T47D (cell line): ENCODE data around the gene APBB1.
"Not testable (repeated sequence)": the region's sequence is repeated elsewhere in the genome, so short reads cannot be mapped to it uniquely, and the experiment has no call there.

Source experiments
- DNase-seq, 2 experiments: peaks; one replicate each; pipeline versions ENCODE4 v3.0.0 to v3.0.0-alpha.2; 2011 to 2012; ENCODE audit warnings: low read depth in 1 of 2, low spot score in 1 of 2
- JUND ChIP-seq: IDR thresholded peaks from 2 replicates; pipeline ENCODE4 v1.6.1; 2012; ENCODE audit warnings: low read depth
- in situ Hi-C: cut with HindIII; loops from 2 replicates; pipeline ENCODE4 v1.10.0; 2016; ENCODE audit warnings: low sequenced_read_pairs, low pct_unique_long_range_greater_than_20kb

The APBB1 gene

DNA sequence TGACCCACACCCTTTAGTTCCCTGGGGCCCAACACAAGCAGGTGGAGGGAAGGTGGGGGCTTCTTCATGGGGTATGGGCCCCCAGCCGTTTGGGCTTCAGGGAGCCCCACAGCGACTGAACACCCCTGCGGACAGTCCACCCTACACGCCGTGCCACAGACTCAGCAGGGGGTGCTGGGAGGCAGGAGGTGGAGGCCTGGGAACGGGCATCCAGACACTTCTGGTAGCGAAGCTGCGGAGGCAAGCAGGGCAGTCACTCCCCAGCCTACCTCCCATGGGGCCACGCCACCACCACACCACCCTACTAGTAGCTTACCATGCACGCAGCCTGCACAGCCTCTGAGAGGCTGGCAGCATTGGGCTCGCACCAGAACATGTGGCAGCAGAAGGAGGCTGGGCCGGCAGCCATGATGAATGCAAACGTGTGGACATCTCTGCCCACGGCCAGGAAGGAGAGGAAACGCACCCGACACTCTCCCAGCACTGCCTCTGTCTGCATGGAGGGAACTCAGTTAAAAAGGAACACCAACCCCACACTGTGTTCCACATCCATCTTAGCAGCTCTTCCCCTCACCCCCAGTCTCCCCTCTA, 23.3 kb downstream of the APBB1 start:
- no peak for TF ChIP-seq JUND
- in situ Hi-C loops = no loop called here
- no peak for DNase-seq

DNA sequence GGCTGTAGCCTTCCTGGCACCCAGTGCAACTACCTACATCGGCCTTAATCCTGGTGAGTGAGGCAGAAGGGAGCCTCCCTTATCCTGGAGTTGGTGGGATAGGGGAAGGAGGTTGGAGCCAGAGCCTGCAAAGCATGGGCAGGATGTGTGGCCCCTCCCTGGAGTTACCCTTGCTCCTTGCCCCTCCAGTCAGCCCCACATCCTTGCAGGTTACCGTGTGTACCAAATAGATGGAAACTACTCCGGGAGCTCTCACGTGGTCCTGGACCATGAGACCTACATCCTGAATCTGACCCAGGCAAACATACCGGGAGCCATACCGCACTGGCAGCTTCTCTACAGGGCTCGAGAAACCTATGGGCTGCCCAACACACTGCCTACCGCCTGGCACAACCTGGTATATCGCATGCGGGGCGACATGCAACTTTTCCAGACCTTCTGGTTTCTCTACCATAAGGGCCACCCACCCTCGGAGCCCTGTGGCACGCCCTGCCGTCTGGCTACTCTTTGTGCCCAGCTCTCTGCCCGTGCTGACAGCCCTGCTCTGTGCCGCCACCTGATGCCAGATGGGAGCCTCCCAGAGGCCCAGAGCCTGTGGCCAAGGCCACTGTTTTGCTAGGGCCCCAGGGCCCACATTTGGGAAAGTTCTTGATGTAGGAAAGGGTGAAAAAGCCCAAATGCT, 24.8 kb downstream of the APBB1 start:
- in situ Hi-C loops = no loop called here
- no peak for TF ChIP-seq JUND
- DNase-seq = no peak

DNA sequence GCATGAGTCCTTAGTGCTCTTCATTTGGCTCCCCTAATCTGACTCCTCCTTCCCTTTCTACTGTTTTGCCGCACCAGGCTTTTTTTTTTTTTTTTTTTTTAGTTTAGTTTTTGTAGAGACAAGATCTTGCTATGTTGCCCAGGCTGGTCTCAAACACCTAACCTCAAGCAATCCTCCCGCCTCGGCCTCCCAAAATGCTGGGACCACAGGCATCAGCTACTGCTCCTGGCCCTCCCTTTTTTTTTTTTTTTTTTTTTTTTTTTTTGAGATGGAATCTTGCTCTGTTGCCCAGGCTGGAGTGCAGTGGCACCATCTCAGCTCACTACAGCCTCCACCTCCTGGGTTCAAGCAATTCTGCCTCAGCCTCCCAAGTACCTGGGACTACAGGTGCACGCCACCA, 26.6 kb downstream of the APBB1 start:
- DNase-seq, in situ Hi-C loops: not testable (repeated sequence)

DNA sequence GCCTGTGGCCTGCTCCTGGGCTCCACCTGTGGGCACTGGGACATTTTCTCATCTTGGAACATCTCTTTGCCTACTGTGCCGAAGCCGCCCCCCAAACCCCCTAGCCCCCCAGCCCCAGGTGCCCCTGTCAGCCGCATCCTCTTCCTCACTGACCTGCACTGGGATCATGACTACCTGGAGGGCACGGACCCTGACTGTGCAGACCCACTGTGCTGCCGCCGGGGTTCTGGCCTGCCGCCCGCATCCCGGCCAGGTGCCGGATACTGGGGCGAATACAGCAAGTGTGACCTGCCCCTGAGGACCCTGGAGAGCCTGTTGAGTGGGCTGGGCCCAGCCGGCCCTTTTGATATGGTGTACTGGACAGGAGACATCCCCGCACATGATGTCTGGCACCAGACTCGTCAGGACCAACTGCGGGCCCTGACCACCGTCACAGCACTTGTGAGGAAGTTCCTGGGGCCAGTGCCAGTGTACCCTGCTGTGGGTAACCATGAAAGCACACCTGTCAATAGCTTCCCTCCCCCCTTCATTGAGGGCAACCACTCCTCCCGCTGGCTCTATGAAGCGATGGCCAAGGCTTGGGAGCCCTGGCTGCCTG, 27.3 kb downstream of the APBB1 start:
- in situ Hi-C loops = no loop called here
- no peak for TF ChIP-seq JUND
- DNase-seq = no peak

DNA sequence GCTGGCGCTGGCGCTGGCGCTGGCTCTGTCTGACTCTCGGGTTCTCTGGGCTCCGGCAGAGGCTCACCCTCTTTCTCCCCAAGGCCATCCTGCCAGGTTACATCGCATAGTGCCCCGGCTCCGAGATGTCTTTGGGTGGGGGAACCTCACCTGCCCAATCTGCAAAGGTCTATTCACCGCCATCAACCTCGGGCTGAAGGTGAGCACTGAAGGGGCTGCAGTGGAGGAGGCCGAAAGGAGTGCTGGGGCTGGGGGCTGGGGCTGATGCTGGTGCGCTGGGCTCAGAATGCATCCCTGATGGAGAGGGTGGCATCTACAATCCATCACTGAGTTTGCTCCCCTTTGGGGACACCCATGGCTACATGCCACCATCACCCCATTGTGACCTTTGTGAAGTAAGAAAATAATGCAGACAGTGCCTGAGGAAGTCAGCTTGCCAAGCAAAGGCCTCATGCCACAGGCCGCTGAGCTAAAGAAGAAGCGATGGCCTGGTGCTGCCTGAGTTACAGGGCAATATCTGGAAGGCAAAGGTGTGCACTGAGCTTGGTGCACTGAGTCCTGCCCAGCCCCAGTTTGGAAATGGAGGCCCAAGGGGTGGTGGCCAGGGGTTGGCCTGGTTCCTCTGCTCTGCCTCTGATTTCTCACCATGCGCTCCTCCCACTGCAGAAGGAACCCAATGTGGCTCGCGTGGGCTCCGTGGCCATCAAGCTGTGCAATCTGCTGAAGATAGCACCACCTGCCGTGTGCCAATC, 28.0 kb downstream of the APBB1 start:
- in situ Hi-C loops = no loop called here
- DNase-seq = no peak
- no peak for TF ChIP-seq JUND

DNA sequence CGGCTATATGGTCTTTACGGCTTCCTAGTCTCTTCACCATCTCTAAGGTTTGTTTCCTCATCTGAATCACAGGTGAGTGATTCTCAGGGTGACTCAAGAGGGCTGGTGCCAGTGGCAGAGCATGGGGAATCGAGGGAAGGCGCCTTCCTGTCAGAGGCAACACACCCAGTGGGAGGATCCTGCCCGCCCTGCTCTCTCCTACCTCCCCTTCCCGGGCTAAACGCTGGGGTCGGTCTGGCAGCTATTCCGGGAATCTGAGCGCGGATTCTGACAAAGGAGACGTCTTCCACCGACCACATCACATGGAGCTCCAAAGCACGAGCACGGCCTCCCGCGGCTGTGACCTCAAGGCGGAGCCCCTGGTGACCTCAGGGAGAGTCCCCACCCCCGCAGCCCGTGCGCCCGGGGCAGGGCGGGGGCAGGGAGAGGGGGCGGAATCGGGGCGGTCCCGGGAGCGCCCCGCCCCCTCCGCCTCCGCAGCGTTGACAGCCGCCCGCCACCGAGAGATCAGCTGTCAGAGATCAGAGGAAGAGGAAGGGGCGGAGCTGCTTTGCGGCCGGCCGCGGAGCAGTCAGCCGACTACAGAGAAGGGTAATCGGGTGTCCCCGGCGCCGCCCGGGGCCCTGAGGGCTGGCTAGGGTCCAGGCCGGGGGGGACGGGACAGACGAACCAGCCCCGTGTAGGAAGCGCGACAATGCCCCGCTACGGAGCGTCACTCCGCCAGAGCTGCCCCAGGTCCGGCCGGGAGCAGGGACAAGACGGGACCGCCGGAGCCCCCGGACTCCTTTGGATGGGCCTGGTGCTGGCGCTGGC, 28.8 kb downstream of the APBB1 start, which contains the start of gene SMPD1:
Gene SMPD1, plus strand, starts transcription at position 570 of the 813 bp plus-strand sequence. Its CDS starts 125 bp downstream, at position 695.
- TF ChIP-seq JUND = no peak
- in situ Hi-C loops = no loop called here
- peak; percentile 85 to 87 for DNase-seq

DNA sequence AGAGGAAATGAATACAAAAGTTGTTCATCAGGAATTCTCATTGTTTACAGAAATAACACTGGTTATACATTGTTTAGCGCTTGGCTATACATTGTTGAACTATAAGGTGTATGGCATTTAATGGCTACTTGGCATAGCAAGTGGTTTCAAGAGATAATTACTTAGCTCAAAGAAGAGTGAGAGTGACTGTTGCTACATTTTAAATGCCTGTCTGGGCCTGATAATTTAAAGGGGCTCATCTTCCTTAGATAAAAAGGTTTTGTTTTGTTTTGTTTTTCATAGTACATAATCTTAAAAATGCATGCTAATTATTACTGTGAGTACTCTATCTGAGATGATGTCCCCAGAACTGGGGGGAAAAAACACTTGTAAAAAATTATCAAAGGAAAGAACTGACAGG, 30.1 kb downstream of the APBB1 start:
- in situ Hi-C loops = no loop called here
- no peak for TF ChIP-seq JUND
- DNase-seq = no peak

DNA sequence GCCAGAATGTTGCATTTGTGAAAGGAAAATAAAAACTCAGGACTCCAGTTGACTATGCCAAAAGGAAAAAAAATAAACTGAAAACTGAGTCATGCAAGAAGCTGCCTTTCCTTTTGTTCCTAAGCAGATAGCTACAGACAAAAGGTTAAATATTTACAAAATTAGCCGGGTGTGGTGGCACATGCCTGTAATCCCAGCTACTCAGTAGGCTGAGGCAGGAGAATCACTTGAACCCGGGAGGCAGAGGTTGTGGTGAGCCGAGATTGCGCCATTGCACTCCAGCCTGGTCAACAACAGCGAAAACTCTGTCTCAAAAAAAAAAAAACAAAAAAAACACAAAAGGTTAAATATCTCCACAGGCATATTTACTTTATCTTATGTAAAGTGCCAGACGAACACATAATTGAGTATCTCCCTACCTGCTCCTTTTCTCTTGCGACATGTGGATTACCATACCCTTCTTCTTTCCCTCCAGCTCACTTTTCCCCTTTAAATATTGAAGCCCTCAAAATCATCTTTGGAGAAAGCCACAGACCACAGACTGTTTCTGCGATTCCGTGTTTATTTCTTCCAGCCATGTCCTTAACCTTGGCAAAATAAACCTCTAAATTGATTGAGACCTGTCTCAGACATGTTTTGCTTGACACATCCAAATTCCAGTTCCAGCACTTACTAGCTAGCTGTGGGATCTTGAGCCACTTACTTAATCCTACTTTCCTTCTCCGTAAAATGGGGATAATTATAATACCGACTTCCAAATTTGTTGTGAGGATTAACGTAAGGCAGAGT, 30.9 kb downstream of the APBB1 start:
- DNase-seq = no peak
- in situ Hi-C loops = no loop called here
- no peak for TF ChIP-seq JUND

DNA sequence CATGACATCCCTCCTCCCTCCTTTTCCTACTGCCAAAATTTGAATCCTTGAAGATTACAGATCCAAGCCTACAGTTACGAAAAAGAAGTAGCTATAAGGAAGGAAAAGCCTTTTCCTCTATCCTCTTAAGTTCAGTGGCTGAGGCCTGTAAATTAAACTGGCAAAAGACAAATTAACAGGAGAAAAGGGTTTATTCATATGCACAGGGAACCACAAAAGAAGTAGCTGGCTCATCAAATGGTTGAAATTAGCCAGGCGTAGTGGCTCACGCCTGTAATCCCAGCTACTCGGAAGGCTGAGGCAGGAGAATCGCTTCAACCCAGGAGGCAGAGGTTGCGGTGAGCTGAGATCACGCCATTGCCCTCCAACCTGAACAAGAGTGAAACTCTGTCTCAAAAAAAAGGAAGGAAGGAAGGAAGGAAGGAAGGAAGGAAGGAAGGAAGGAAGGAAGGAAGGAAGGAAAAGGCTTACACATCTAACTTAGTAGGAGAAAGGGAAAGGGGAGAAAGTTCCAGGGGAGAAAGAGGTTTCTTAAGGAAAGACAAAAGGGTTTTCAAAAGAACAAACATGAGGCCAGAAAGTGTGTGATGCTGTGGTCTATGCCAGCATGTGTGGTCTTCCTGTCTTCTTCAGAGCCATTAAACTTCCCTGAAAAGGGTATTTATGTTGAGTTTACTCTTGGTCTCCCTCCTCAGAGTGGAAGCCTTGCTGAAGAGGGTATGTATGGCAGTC, 33.7 kb downstream of the APBB1 start:
- DNase-seq = no peak
- no peak for TF ChIP-seq JUND
- in situ Hi-C loops = no loop called here

DNA sequence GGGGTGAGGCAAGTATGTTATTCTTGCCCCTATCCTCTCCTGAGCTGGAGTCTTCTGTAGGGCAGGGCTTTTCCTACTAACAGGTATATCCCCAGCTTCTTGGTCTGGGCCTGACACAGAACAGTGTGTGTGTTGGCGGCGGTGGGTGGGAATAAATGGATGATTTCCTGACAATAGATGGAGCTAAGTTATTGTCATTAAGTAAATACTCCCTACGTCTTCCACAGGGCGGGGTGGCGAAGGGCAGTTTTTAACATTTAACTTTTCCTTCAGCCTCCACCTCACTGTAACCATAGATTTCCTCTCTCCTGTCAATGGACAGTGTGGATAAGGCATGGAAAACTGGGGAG, 40.3 kb downstream of the APBB1 start:
- no peak for DNase-seq
- no peak for TF ChIP-seq JUND
- in situ Hi-C loops = no loop called here
